Fibroblast of the aortic adventitia (primary cell): ENCODE measurements around the gene ZC3H12A. TPM values are rescaled to one million over a fixed set of nuclear protein-coding genes. Genes with fewer than 3 reads are reported as not detected.

ENCODE experiments used
- DNase-seq: peaks from one replicate; pipeline ENCODE4 v3.0.0-alpha.2; 2010; ENCODE audit warnings: low read depth
- H3K4me3 ChIP-seq: 2 replicates; pipeline ENCODE4 v1.5.1; 2011; ENCODE audit warnings: low read depth, mild to moderate bottlenecking, control low read depth, low read length, moderate library complexity
- total RNA-seq: library from RNA; depleted of rRNA; stranded (reverse); fragments of >200 nt; gene quantifications from 2 replicates; pipeline ENCODE4 v1.2.3, GENCODE V29; 2012; ENCODE audit warnings: low replicate concordance
- TF ChIP-seq, protein P1 (sequence below): IDR thresholded peaks from 2 replicates; pipeline ENCODE4 v1.5.1; 2011; ENCODE audit warnings: mild to moderate bottlenecking, low read length, control low read depth, inconsistent platforms; ENCODE audit not compliant: insufficient read depth

The ZC3H12A gene
- total RNA-seq, 1 donor: 5.3 TPM

DNA sequence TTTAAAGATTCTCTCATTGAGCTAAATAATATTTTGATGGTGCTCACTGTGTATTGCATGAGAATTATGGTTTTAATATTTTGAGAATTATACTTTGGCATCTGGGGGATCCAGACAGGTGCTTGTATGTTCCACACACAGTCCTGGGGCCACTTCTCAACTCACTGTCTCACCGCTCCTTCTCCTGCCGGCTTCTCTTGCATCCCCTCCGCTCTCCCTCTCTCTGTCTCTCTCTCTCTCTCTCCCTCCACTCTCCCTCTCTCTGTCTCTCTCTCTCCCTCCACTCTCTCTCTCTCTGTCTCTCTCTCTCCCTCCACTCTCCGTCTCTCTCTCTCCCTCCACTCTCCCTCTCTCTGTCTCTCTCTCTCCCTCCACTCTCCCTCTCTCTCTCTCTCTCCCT, 32.2 kb upstream of the ZC3H12A start:
- TF ChIP-seq, protein P1, sequence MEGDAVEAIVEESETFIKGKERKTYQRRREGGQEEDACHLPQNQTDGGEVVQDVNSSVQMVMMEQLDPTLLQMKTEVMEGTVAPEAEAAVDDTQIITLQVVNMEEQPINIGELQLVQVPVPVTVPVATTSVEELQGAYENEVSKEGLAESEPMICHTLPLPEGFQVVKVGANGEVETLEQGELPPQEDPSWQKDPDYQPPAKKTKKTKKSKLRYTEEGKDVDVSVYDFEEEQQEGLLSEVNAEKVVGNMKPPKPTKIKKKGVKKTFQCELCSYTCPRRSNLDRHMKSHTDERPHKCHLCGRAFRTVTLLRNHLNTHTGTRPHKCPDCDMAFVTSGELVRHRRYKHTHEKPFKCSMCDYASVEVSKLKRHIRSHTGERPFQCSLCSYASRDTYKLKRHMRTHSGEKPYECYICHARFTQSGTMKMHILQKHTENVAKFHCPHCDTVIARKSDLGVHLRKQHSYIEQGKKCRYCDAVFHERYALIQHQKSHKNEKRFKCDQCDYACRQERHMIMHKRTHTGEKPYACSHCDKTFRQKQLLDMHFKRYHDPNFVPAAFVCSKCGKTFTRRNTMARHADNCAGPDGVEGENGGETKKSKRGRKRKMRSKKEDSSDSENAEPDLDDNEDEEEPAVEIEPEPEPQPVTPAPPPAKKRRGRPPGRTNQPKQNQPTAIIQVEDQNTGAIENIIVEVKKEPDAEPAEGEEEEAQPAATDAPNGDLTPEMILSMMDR: no peak
- DNase-seq: no peak

DNA sequence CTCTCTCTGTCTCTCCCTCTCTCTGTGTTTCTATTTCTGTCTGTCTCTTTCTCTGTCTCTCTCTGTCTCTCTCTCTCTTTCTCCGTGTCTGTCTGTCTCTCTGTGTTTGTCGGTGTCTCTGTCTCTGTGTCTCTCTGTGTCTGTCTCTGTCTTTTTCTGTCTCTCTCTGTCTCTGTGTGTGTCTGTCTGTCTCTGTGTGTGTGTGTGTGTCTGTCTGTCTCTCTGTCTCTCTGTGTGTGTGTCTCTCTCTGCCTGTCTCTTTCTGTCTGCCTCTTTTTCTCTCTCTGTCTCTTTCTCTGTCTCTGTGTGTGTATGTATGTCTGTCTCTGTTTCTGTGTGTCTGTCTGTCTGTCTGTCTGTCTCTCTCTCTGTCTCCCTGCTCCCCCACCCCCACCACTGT, 31.7 kb upstream of the ZC3H12A start:
- DNase-seq: no peak
- TF ChIP-seq, protein P1: no peak
- H3K4me3 ChIP-seq: no peak overlapping the region

More for the DNA sequence above, 32.2 kb upstream of the ZC3H12A start:
- H3K4me3 ChIP-seq: no peak overlapping the region

DNA sequence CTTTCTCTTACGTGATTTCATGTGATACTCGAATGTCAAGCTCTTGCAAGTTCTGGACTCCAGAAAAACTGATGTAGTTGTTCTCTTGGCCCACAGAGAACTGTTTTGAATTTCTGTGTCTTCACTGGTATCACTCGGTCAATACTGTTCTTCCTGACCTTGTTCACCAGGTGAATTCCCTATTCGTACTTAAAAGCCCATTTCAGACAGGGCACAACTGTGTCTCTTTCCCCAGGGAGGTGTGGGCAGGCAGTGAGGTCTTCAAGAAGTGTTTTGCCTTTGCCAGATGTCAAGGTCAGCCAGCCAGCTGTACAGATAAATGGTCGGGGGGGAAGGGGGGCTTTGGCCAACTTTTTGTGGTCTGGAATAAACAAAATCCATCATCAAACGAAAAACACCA, 27.5 kb upstream of the ZC3H12A start:
- H3K4me3 ChIP-seq: no peak overlapping the region
- no peak for DNase-seq
- TF ChIP-seq, protein P1: no peak

DNA sequence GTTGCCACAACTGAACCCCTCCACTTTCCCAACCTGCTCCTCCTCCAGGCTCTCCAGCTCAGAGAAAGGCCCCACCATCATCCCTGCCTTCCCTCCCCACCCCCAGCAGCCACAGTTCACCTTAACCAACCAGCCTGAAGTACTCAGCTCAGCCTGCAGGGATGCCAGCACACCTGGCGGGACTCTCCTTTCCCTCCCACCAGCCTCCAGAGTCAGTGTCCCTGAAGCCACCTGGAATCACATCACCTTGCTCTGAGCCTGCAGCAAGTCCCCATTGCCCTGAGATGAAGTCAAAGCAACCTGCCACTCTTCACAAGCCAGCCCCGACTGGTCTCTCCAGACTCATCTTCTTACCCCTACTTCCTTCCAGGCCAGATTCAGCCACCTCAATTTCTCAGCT, 26.2 kb upstream of the ZC3H12A start:
- TF ChIP-seq, protein P1: no peak
- no peak overlapping the region for H3K4me3 ChIP-seq
- DNase-seq: no peak

DNA sequence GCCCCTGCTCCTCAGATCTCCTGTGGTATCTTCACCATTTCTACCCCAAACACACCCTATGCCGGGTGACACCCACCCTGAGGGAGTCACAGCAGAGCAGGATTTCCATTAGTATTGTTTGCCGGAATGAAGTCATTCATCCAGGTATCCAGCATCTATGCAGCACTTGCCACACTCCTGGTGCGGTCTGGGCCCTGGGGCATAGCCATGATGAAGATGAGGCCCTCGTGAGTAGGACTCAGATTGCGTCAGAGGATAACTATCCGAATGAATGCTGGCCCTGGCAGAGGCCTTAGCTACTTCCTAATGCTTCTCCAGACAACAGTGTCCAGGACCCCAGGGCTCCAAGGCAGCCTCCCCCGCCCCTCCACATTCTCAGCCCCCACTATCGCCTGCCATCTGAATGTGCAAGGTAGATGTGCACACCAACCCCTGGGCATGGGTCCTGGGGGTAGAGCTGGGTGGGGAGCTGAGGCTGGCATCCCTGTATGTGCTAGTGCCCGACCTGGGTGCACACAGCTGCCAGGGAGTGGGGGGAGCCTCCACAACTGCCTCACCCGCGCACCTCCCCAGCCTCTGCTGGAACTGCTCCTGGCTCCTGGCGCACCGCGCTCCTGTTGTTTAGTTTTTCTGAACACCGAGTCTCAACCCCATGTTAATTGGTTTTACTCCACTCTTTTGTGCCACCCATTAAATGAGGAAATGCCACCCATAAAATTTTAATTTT, 25.5 kb upstream of the ZC3H12A start:
- no peak for DNase-seq
- no peak overlapping the region for H3K4me3 ChIP-seq
- TF ChIP-seq, protein P1: no peak

DNA sequence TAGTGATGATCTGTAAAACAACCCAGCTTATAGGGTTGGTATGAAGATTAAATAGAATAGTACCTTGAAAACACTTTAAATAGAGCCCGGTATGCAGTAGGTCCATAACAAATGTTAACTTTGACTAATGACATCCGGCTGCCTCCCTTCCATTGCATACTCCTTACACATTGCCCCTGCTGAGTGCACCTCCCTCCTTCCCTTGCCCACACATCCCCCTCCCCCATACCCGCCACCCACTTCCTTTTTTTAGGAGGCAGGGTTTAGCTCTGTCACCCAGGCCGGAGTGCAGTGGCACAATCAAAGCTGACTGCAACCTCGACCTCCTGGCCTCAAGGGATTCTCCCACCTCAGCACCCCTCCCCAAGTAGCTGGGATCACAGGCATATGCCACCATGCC, 24.4 kb upstream of the ZC3H12A start:
- no peak for DNase-seq
- TF ChIP-seq, protein P1: no peak
- no peak overlapping the region for H3K4me3 ChIP-seq

DNA sequence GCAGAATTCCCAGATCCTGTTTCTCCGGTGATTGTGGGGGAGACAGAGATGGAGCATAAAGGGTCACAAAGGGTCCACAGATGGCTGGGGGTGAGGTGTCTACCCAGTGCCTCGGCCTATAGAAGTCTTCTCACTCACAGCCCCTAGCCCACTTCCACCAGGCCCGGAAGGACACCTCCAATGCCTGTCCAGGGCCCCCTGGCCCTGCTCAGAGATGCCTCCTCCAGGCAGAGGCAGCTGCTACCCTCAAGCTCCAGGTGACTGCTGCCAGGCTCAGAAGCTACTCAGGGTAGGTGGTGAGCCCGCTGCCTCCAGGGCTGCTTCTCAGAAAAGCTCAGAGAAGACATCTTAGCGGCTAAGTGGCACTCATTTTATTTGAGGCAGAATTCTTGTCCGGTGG, 22.0 kb upstream of the ZC3H12A start:
- DNase-seq: no peak
- TF ChIP-seq, protein P1: no peak
- no peak overlapping the region for H3K4me3 ChIP-seq
